VCaP (cell line): ENCODE results near the gene FKBP5.
"Not testable (repeated sequence)": the region's sequence is repeated elsewhere in the genome, so short reads cannot be mapped to it uniquely, and the experiment has no call there.

ENCODE experiments used
- H3K27ac ChIP-seq: fragments of 450-650 bp; 2 replicates; pipeline ENCODE4 v1.5.1; 2017
- TF ChIP-seq, protein P1 (sequence below): fragments of 450-650 bp; conservative IDR thresholded peaks from 2 replicates; pipeline ENCODE4 v1.5.1; 2017; ENCODE audit warnings: mild to moderate bottlenecking, moderate library complexity

Gene FKBP5

DNA sequence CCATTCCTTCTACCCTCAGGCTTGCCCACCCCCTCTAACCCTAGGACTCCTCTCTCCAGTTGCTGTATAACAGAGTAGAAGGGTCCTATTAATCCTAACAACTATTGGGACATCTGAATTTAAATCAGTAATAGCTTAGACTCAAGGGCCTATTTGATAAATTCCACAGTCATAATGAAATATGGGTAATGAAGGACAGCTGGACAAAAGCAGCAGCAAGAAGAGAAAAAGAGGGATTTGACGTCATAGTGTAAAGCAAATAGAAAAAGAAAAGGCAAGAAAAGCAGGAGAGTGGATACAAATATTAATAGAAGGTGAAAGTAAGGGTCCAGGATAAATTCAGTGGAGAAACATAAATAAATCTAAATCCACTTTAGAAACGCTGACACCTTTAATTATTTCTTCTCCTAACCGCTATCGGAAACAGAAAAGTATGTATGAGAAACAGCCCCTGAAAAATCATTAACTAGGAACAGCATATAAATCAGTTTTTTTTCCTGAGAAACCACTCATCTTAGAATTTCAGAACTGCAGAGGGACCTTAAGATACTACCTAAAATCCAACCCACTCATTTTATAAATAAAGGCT, 12.8 kb downstream of the FKBP5 start:
- no peak overlapping the region for H3K27ac ChIP-seq
- TF ChIP-seq, protein P1, sequence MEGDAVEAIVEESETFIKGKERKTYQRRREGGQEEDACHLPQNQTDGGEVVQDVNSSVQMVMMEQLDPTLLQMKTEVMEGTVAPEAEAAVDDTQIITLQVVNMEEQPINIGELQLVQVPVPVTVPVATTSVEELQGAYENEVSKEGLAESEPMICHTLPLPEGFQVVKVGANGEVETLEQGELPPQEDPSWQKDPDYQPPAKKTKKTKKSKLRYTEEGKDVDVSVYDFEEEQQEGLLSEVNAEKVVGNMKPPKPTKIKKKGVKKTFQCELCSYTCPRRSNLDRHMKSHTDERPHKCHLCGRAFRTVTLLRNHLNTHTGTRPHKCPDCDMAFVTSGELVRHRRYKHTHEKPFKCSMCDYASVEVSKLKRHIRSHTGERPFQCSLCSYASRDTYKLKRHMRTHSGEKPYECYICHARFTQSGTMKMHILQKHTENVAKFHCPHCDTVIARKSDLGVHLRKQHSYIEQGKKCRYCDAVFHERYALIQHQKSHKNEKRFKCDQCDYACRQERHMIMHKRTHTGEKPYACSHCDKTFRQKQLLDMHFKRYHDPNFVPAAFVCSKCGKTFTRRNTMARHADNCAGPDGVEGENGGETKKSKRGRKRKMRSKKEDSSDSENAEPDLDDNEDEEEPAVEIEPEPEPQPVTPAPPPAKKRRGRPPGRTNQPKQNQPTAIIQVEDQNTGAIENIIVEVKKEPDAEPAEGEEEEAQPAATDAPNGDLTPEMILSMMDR: no peak

DNA sequence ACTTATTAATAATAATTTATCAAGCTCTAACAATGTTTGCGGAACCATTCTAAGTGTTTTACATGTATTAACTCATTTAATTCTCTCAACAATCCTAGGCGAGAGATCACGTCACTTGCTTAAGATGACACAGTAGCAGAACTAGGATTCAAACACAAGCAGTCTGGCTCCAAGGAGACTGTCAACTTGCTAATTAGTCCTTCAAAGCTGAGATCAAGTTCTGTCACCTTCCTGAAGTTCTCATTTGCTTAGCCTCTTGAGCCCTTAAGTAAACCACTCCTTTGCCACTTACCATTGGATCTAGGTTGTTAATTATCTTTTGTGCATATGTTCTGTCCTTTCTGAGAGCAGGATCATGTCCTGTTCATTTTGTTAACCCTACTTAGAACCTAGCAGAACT, 14.1 kb downstream of the FKBP5 start:
- H3K27ac ChIP-seq: no peak overlapping the region
- TF ChIP-seq, protein P1: no peak

DNA sequence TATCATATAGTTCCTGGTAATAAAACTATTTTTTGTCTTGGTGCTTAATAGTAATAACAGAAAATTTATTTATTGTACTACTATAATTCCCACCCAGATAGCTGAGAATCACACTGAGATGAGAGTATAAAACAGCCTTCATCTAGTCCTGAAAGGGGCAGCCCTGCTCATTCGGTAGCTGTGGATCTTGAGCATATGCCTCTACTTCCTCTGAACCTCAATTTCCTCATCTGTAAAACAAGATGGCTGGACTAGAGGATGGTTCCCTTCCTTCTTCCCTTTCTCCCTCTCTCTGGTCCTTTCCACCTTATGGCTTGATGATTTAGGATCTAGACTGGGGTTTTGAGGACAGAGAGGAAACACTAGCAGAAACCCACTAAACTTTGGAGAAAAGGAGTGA, 15.0 kb downstream of the FKBP5 start:
- no peak overlapping the region for H3K27ac ChIP-seq

DNA sequence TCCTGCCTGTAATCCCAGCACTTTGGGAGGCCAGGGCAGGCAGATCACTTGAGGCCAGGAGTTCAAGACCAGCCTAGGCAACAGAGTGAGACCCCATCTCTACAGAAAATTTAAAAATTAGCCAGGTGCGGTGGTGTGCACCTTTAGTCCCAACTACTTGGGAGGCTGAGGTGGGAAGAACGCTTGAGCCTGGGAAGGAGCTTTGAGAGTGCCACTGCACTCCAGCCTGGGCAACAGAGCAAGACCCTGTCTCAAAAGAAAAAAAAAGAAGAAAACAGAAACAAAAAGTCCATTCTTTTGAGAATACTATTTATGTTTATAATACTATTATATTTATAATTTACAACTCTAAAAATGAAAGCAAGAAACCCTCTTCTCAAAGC, 15.4 kb downstream of the FKBP5 start:
- H3K27ac ChIP-seq: not testable (repeated sequence)

More for the DNA sequence above, 15.0 kb downstream of the FKBP5 start:
- TF ChIP-seq, protein P1: no peak

DNA sequence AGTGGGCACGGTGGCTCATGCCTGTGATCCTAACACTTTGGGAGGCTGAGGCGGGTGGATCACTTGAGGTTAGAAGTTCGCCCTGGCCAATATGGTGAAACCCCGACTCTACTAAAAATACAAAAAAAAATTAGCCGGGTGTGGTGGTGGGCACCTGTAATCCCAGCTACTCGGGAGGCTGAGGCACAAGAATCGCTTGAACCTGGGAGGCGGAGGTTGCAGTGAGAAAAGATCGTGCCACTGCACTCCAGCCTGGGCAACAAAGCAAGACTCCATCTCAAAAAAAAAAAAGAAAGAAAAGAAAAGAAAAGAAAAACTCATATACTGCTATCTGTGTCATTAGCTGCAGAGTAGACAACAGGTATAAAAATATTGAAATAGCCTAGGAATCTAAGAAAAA, 18.3 kb downstream of the FKBP5 start:
- not testable (repeated sequence) for H3K27ac ChIP-seq

DNA sequence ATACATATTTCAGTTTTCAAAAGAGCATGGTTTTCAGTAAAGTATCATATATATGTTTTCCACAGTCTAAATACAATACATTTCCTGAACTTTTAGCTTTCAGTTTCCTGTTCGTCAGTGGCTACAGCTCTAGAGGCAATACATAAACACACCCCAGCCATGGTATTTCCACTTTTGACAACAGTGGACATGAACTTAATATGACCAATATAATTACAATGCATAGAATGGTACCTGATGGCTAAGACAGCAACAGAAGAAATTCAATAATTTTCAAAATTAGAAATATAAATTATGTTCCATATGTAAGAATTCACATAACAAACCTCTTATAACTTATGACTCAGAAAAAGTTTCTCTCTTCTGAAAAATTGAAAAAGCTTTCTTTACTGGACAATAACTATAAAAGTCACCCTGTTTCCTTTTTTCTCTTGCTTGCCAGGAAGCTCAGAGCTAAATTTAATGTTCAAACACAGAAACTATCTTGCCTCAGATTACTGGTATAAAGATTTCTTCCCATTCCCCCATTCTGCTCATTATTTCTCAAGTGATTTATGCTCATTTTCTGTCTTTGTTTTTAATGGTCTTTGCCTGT, 19.2 kb downstream of the FKBP5 start:
- TF ChIP-seq, protein P1: no peak
- no peak overlapping the region for H3K27ac ChIP-seq

DNA sequence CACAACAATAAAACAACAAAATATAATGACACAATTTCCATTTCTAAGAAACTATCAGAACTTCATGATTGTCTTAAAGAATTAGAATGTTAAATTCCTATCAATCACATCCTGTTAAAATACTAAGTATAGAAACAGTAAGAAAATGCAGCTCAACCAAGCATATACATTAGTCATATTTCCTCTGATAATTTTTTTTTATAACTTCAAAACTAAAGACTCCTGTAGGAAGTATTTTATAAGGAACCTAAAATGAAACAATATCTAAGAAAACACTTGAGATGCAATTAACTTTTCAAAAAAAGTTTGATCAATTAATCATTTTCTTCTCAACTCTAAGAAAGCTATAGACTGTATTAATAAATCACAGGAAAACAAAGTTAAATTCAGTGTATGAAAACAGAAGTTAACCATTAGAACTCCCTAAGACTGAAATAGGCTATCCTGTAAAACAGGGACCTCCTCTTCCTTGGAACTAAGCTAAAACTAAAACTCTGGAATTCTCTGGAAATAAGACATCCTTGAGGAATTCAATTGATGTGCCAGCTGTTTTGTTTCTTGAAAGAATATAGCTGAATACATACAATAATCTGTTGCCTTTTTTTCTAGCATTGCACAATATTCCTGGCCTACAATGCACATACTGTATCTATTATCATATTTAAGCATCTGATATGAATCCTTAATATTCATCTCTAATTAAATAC, 19.8 kb downstream of the FKBP5 start:
- TF ChIP-seq, protein P1: no peak
- no peak overlapping the region for H3K27ac ChIP-seq

DNA sequence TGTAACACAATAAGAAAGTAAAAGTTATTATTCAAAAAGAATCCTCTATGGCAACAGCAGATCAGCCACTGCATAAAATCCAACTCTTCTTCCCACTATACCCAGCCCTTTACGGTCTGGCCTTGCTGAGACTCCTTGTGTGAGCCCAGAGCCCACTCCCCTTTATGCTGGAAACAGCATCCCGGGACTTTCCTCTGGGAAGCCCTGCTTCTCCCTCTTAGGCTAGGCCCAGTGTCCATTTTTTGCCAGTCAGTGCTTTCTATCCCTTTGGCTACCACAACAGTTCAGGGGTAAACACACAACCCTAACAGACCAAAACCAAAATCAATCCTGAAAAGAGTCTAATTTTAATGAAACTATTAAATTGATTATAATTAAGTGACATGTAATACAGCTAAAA, 20.6 kb downstream of the FKBP5 start:
- TF ChIP-seq, protein P1: no peak

More for the DNA sequence above, 20.6 kb downstream of the FKBP5 start:
- no peak overlapping the region for H3K27ac ChIP-seq
